ENCODE results near the gene C6orf136. TPM values are rescaled to one million over a fixed set of nuclear protein-coding genes. Genes with fewer than 3 reads are reported as not detected.
A peak's percentile ranks its signal among the peaks of the same experiment; 100 is the strongest.

Gene C6orf136
- total RNA-seq, 2 experiments from 2014 or later, result 35.8 to 37.1 TPM

GRCh38 chr6:30670760-30671527 is 24.0 kb downstream of the C6orf136 start:
- Mint-ChIP-seq H3K27me3 (no peaks in the 10 kb centered on the region), H3K4me1 (peaks cover 33% of the 10 kb centered on the region), H3K9me3 (no peaks in the 10 kb centered on the region), H3K27ac (peak overlapping the region; percentile 36), H3K36me3 (peaks cover 12% of the 10 kb centered on the region), H3K4me3 (peak overlapping the region; percentile 89)
- no peak for DNase-seq

GRCh38 chr6:30672445-30673253 is 25.7 kb downstream of the C6orf136 start, which contains the start of gene DHX16:
Gene DHX16, minus strand, starts transcription at chr6:30673006. Its CDS starts 165 bp downstream, at chr6:30672841.
- no peaks in the 10 kb centered on the region for H3K27me3 Mint-ChIP-seq
- H3K4me1 Mint-ChIP-seq, result peaks cover 25% of the 10 kb centered on the region
- H3K36me3 Mint-ChIP-seq, result peaks cover 20% of the 10 kb centered on the region
- H3K9me3 Mint-ChIP-seq, result no peaks in the 10 kb centered on the region
- H3K4me3 Mint-ChIP-seq, result peak within 1 kb of the TSS; percentile 89
- DNase-seq, result peak; percentile 88
- peak within 1 kb of the TSS; percentile 86 for H3K27ac Mint-ChIP-seq

GRCh38 chr6:30676660-30677285 is 29.8 kb downstream of the C6orf136 start:
- Mint-ChIP-seq H3K36me3 (peaks cover 50% of the 10 kb centered on the region), H3K4me3 (no peak overlapping the region), H3K4me1 (peaks cover 30% of the 10 kb centered on the region), H3K27ac (peak overlapping the region; percentile 34), H3K27me3 (no peaks in the 10 kb centered on the region), H3K9me3 (no peaks in the 10 kb centered on the region)
- DNase-seq, result no peak

- Mint-ChIP-seq H3K27ac (peak overlapping the region; percentile 87), H3K27me3 (no peaks in the 10 kb centered on the region), H3K4me1 (peaks cover 28% of the 10 kb centered on the region), H3K36me3 (peaks cover 72% of the 10 kb centered on the region), H3K4me3 (peak overlapping the region; percentile 95), H3K9me3 (no peaks in the 10 kb centered on the region)
- peak; percentile 93 for DNase-seq
Observed at GRCh38 chr6:30678964-30679726, 32.2 kb downstream of the C6orf136 start.

- peaks cover 78% of the 10 kb centered on the region for H3K36me3 Mint-ChIP-seq
- H3K9me3 Mint-ChIP-seq, result no peaks in the 10 kb centered on the region
- H3K4me3 Mint-ChIP-seq, result peak overlapping the region; percentile 95
- peak overlapping the region; percentile 87 for H3K27ac Mint-ChIP-seq
- no peak for DNase-seq
- H3K27me3 Mint-ChIP-seq, result no peaks in the 10 kb centered on the region
- H3K4me1 Mint-ChIP-seq, result peaks cover 28% of the 10 kb centered on the region
Observed at GRCh38 chr6:30679765-30680535, 33.0 kb downstream of the C6orf136 start.

GRCh38 chr6:30681766-30682142 is 34.8 kb downstream of the C6orf136 start:
- no peak for DNase-seq
- Mint-ChIP-seq H3K4me1 (peaks cover 28% of the 10 kb centered on the region), H3K4me3 (peak overlapping the region; percentile 95), H3K36me3 (peaks cover 83% of the 10 kb centered on the region), H3K9me3 (no peaks in the 10 kb centered on the region), H3K27ac (peak overlapping the region; percentile 87), H3K27me3 (no peaks in the 10 kb centered on the region)

GRCh38 chr6:30682143-30683117 is 35.5 kb downstream of the C6orf136 start:
- Mint-ChIP-seq H3K27ac (peak overlapping the region; percentile 87), H3K36me3 (peaks cover 78% of the 10 kb centered on the region), H3K9me3 (no peaks in the 10 kb centered on the region), H3K27me3 (no peaks in the 10 kb centered on the region), H3K4me1 (peaks cover 28% of the 10 kb centered on the region), H3K4me3 (peak overlapping the region; percentile 95)
- peak; percentile 87 for DNase-seq

- H3K9me3 Mint-ChIP-seq, result no peaks in the 10 kb centered on the region
- no peaks in the 10 kb centered on the region for H3K27me3 Mint-ChIP-seq
- H3K4me3 Mint-ChIP-seq, result peak overlapping the region; percentile 95
- H3K36me3 Mint-ChIP-seq, result peaks cover 80% of the 10 kb centered on the region
- peak overlapping the region; percentile 87 for H3K27ac Mint-ChIP-seq
- no peak for DNase-seq
- peaks cover 36% of the 10 kb centered on the region for H3K4me1 Mint-ChIP-seq
Observed at GRCh38 chr6:30683183-30683979, 36.4 kb downstream of the C6orf136 start.

- no peak for DNase-seq
- H3K4me1 Mint-ChIP-seq, result peaks cover 36% of the 10 kb centered on the region
Observed at GRCh38 chr6:30683980-30684338, 37.0 kb downstream of the C6orf136 start.

GRCh38 chr6:30684386-30685156 is 37.6 kb downstream of the C6orf136 start:
- peaks cover 35% of the 10 kb centered on the region for H3K4me1 Mint-ChIP-seq
- peaks cover 70% of the 10 kb centered on the region for H3K36me3 Mint-ChIP-seq
- H3K9me3 Mint-ChIP-seq, result no peaks in the 10 kb centered on the region
- peak overlapping the region; percentile 93 for H3K27ac Mint-ChIP-seq
- DNase-seq, result peak; percentile 64
- H3K4me3 Mint-ChIP-seq, result peak overlapping the region; percentile 95
- H3K27me3 Mint-ChIP-seq, result no peaks in the 10 kb centered on the region

More at GRCh38 chr6:30683980-30684338, 37.0 kb downstream of the C6orf136 start:
- Mint-ChIP-seq H3K4me3 (peak overlapping the region; percentile 95), H3K27ac (peak overlapping the region; percentile 87), H3K9me3 (no peaks in the 10 kb centered on the region), H3K36me3 (peaks cover 75% of the 10 kb centered on the region), H3K27me3 (no peaks in the 10 kb centered on the region)

- Mint-ChIP-seq H3K36me3 (peaks cover 63% of the 10 kb centered on the region), H3K4me1 (peaks cover 37% of the 10 kb centered on the region), H3K9me3 (no peaks in the 10 kb centered on the region), H3K27me3 (no peaks in the 10 kb centered on the region), H3K4me3 (peak overlapping the region; percentile 95), H3K27ac (peak overlapping the region; percentile 93)
- DNase-seq, result no peak
Observed at GRCh38 chr6:30685157-30686008, 38.5 kb downstream of the C6orf136 start.

All from activated naive CD8-positive, alpha-beta T cell treated with anti-CD3 and anti-CD28 coated beads for 36 hours (primary cell).